HFF-Myc (cell line): ENCODE results near the gene SORCS2.

Source experiments
- DNase-seq: peaks from one replicate; pipeline ENCODE4 v3.0.0-alpha.2; 2011; ENCODE audit warnings: low read depth; ENCODE audit errors: extremely low read depth
- H3K4me3 ChIP-seq: replicated peaks from 2 replicates; pipeline ENCODE4 v1.5.1; 2011; ENCODE audit warnings: low read depth, mild to moderate bottlenecking, control low read depth, low read length
- CTCF ChIP-seq: IDR thresholded peaks from 2 replicates; pipeline ENCODE4 v1.5.1; 2012; ENCODE audit warnings: mild to moderate bottlenecking, low read depth, low read length, control low read depth; ENCODE audit errors: missing control alignments

Gene SORCS2

GRCh38 chr4:7392438-7393421 lies 200.4 kb downstream of the SORCS2 start:
- no peak for DNase-seq
- no peak overlapping the region for H3K4me3 ChIP-seq
- TF ChIP-seq CTCF, result peak; percentile 13

GRCh38 chr4:7393601-7394575 lies 201.6 kb downstream of the SORCS2 start:
- no peak for TF ChIP-seq CTCF
- no peak overlapping the region for H3K4me3 ChIP-seq
- DNase-seq, result no peak

- no peak for TF ChIP-seq CTCF
- DNase-seq, result no peak
- H3K4me3 ChIP-seq, result no peak overlapping the region
Measured at GRCh38 chr4:7394681-7395451, 202.5 kb downstream of the SORCS2 start.

- no peak for TF ChIP-seq CTCF
- DNase-seq, result no peak
- H3K4me3 ChIP-seq, result no peak overlapping the region
Measured at GRCh38 chr4:7395645-7396044, 203.3 kb downstream of the SORCS2 start.

- DNase-seq, result no peak
- TF ChIP-seq CTCF, result no peak
- no peak overlapping the region for H3K4me3 ChIP-seq
Measured at GRCh38 chr4:7396186-7396910, 204.0 kb downstream of the SORCS2 start.
